ENCODE measurements around the gene SORBS1.

- TF ChIP-seq CTCF (IDR thresholded peaks at IDR 0.05; ENCODE audit: insufficient read depth, low read length, poor library complexity, severe bottlenecking), result no peak
- TF ChIP-seq EZH2phosphoT487 (conservative IDR thresholded peaks at IDR 0.05; ENCODE audit: low read length), result no peak
These were observed 57.6 kb downstream of the SORBS1 start for GRCh38 chr10:95503526-95503925.

Data from SU-DHL-6 (cell line).